Renal cortex interstitium (tissue), 11 donors: Measurements from ENCODE around the gene SLC13A4. TPM values are rescaled to one million over a fixed set of nuclear protein-coding genes. Genes with fewer than 3 reads are reported as not detected.
"Not testable (repeated sequence)": the region's sequence is repeated elsewhere in the genome, so short reads cannot be mapped to it uniquely, and the experiment has no call there.

Experiments used
- DNase-seq, 11 donors: peaks; one replicate each; pipeline ENCODE4 v3.0.0-alpha.2; 2013; ENCODE audit warnings: low read depth in 9 of 11, low spot score in 4 of 11; ENCODE audit errors: extremely low read depth in 1 of 11
- polyA plus RNA-seq, 3 donors: library from polyadenylated mRNA; unstranded; fragments of 120-200 nt; gene quantifications; one replicate each; pipeline ENCODE4 v1.2.1, GENCODE V29; 2013; ENCODE audit not compliant: insufficient read length in 3 of 3

The SLC13A4 gene
- polyA plus RNA-seq, 3 donors, result 1.2 to 6.7 (median 1.9) TPM

GRCh38 chr7:135650831-135651573 lies 77.0 kb downstream of the SLC13A4 start:
- DNase-seq, result no peak

- DNase-seq, result no peak
These were observed 79.8 kb downstream of the SLC13A4 start for GRCh38 chr7:135648235-135648634.

- DNase-seq, result no peak
These were observed 80.2 kb downstream of the SLC13A4 start for GRCh38 chr7:135647755-135648154.

- no peak for DNase-seq
These were observed 82.6 kb downstream of the SLC13A4 start for GRCh38 chr7:135645296-135645904.

- DNase-seq, result no peak
These were observed 83.3 kb downstream of the SLC13A4 start for GRCh38 chr7:135644729-135645128.

GRCh38 chr7:135644154-135644553 lies 83.8 kb downstream of the SLC13A4 start:
- DNase-seq, result no peak

GRCh38 chr7:135639690-135640089 lies 88.3 kb downstream of the SLC13A4 start:
- DNase-seq, result not testable (repeated sequence)

GRCh38 chr7:135634191-135634878 lies 93.7 kb downstream of the SLC13A4 start:
- DNase-seq, result no peak

Other genes with a start within 250 kb of the SLC13A4 start
- gene CNOT4, start 218.1 kb downstream of the SLC13A4 start, polyA plus RNA-seq, result 10 to 100 TPM; 32.1 to 34.6 (median 33.2) TPM
- 10 to 100 TPM; 65.1 to 77.3 (median 68.3) TPM for gene NUP205, start 170.3 kb downstream of the SLC13A4 start, polyA plus RNA-seq
- 10 to 100 TPM; 68.3 to 99.3 (median 69.4) TPM for gene STMP1, start 65.7 kb downstream of the SLC13A4 start, polyA plus RNA-seq
- gene FAM180A, start 20.6 kb upstream of the SLC13A4 start, polyA plus RNA-seq, result not detected
- gene MTPN, start 249.2 kb upstream of the SLC13A4 start, polyA plus RNA-seq, result 100 to 1,000 TPM; 147 to 165 (median 152) TPM